ENCODE data around the gene TEAD1.

Gene TEAD1

DNA sequence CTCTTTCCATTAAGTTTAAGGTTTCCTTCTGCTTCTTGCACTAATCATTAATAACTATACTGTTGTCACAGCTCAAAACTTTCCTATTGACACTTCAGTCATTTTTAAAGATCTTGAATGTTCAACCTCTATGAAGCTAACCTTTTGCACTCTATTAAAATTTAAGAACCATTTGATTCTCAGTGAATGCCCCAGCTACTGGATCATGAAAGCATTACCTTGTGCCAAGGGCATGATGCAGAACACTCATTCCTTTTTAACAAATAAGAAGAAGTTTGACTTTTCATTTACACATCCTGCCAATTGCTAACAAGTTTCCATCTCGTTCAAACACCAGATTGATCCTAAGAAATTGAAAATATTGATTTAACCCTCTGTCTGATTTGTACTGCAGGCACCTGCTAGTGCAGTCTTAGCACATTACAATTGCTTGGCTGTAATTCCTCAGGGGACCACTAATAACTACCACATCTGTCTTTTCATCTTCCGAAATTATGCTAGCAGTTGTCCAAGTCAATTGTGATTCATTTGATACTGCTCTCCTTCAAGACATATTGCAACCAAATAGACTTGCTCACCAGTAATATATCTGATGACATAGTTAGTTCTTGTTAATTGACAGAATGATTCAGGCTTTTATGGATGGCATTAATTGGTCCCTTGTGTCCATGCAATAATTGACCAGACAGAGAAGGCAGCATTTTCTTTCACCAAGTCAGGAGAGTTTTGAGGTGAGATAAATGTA, 158.4 kb downstream of the TEAD1 start:
- H3K4me3 ChIP-seq (ENCODE audit: control insufficient read depth, low read depth, low read length), result no peak overlapping the region
- no peak for TF ChIP-seq CTCF (IDR thresholded peaks at IDR 0.05; ENCODE audit: control insufficient read depth, insufficient read depth, low read depth, low read length, missing control alignments)
- no peak for DNase-seq (ENCODE audit: low read depth)

- DNase-seq (ENCODE audit: low read depth), result no peak
- TF ChIP-seq CTCF (IDR thresholded peaks at IDR 0.05; ENCODE audit: control insufficient read depth, insufficient read depth, low read depth, low read length, missing control alignments), result no peak
- H3K4me3 ChIP-seq (ENCODE audit: control insufficient read depth, low read depth, low read length), result no peak overlapping the region
Observed at GRCh38 chr11:12834166-12834565, 159.9 kb downstream of the TEAD1 start.

GRCh38 chr11:12834630-12835029, 160.4 kb downstream of the TEAD1 start:
- TF ChIP-seq CTCF (IDR thresholded peaks at IDR 0.05; ENCODE audit: control insufficient read depth, insufficient read depth, low read depth, low read length, missing control alignments), result no peak
- DNase-seq (ENCODE audit: low read depth), result no peak
- H3K4me3 ChIP-seq (ENCODE audit: control insufficient read depth, low read depth, low read length), result no peak overlapping the region

GRCh38 chr11:12835286-12835685, 161.1 kb downstream of the TEAD1 start:
- no peak for DNase-seq (ENCODE audit: low read depth)
- no peak for TF ChIP-seq CTCF (IDR thresholded peaks at IDR 0.05; ENCODE audit: control insufficient read depth, insufficient read depth, low read depth, low read length, missing control alignments)
- no peak overlapping the region for H3K4me3 ChIP-seq (ENCODE audit: control insufficient read depth, low read depth, low read length)

DNA sequence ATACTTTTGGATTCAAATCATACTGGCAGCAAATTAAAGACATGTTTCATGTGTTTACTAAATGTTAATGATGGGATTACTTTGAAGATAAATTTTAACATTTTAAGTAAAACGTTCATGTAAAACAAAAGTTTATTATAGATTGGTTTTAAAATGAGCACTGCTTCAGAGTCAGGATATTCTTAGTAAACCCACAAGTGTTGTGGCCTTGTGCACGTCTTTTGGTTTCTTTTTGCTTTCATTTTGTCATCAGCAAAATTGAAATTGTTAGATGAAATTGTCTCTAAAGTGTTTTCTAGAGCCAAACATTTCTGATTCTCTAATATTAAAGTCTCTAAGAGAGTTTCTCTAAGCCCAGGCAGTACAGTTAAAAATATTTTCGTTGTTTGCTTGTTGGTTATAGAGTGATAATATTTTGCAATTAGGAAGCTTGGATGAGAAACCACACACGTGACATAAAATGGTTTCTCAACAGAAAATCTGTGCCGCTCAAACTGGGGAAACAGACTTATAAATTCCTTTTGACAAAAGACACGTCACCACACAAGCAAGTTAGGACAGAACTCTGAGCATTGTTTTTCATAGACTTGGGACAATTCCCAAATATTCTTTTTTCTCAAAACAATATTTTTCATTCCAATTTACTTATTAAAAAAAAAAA, 164.4 kb downstream of the TEAD1 start:
- DNase-seq (ENCODE audit: low read depth), result peak; percentile 43
- TF ChIP-seq CTCF (IDR thresholded peaks at IDR 0.05; ENCODE audit: control insufficient read depth, insufficient read depth, low read depth, low read length, missing control alignments), result no peak
- H3K4me3 ChIP-seq (ENCODE audit: control insufficient read depth, low read depth, low read length), result no peak overlapping the region

- H3K4me3 ChIP-seq (ENCODE audit: control insufficient read depth, low read depth, low read length), result no peak overlapping the region
- no peak for TF ChIP-seq CTCF (IDR thresholded peaks at IDR 0.05; ENCODE audit: control insufficient read depth, insufficient read depth, low read depth, low read length, missing control alignments)
- no peak for DNase-seq (ENCODE audit: low read depth)
Observed at GRCh38 chr11:12840871-12841660, 166.8 kb downstream of the TEAD1 start.
